ENCODE data around the gene PADI3. TPM values are rescaled to one million over a fixed set of nuclear protein-coding genes. Genes with fewer than 3 reads are reported as not detected.
A peak's percentile ranks its signal among the peaks of the same experiment; 100 is the strongest.

PADI3 gene
- total RNA-seq, 6 donors from 2014 or later = not detected

- WGBS, 2 donors = 41 to 43% methylated on average over 4 of the region's 4 CpGs
- Histone ChIP-seq H3K27me3 (no peaks in the 10 kb centered on the region), H3K36me3 (no peaks in the 10 kb centered on the region), H3K4me3 (no peak overlapping the region), H3K27ac (no peak overlapping the region), H3K9me3 (no peaks in the 10 kb centered on the region), H3K4me1 (no peaks in the 10 kb centered on the region)
- ATAC-seq (ENCODE audit: low FRiP score in 2 of 2) = no peak
- no peak for TF ChIP-seq POLR2AphosphoS5 (IDR thresholded peaks at IDR 0.05)
- no peak for TF ChIP-seq POLR2A (IDR thresholded peaks at IDR 0.05)
- TF ChIP-seq EP300 (IDR thresholded peaks at IDR 0.05) = no peak
- TF ChIP-seq, protein P1, sequence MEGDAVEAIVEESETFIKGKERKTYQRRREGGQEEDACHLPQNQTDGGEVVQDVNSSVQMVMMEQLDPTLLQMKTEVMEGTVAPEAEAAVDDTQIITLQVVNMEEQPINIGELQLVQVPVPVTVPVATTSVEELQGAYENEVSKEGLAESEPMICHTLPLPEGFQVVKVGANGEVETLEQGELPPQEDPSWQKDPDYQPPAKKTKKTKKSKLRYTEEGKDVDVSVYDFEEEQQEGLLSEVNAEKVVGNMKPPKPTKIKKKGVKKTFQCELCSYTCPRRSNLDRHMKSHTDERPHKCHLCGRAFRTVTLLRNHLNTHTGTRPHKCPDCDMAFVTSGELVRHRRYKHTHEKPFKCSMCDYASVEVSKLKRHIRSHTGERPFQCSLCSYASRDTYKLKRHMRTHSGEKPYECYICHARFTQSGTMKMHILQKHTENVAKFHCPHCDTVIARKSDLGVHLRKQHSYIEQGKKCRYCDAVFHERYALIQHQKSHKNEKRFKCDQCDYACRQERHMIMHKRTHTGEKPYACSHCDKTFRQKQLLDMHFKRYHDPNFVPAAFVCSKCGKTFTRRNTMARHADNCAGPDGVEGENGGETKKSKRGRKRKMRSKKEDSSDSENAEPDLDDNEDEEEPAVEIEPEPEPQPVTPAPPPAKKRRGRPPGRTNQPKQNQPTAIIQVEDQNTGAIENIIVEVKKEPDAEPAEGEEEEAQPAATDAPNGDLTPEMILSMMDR (IDR thresholded peaks at IDR 0.05) = no peak
- DNase-seq = no peak
Observed at GRCh38 chr1:17272646-17273045, 23.7 kb downstream of the PADI3 start.

- no peak for TF ChIP-seq EP300 (IDR thresholded peaks at IDR 0.05)
- TF ChIP-seq POLR2A (IDR thresholded peaks at IDR 0.05) = no peak
- TF ChIP-seq, protein P1 (IDR thresholded peaks at IDR 0.05) = no peak
- no peak for TF ChIP-seq POLR2AphosphoS5 (IDR thresholded peaks at IDR 0.05)
- WGBS, 2 donors = 72 to 78% methylated on average over 13 of the region's 13 CpGs
- DNase-seq (no peak), ATAC-seq (ENCODE audit: low FRiP score in 2 of 2) (no peak)
- Histone ChIP-seq H3K27ac (no peak overlapping the region), H3K36me3 (no peaks in the 10 kb centered on the region), H3K4me3 (no peak overlapping the region), H3K4me1 (no peaks in the 10 kb centered on the region), H3K9me3 (no peaks in the 10 kb centered on the region), H3K27me3 (no peaks in the 10 kb centered on the region)
Observed at GRCh38 chr1:17273096-17273495, 24.2 kb downstream of the PADI3 start.

GRCh38 chr1:17274186-17275170 is 25.6 kb downstream of the PADI3 start:
- WGBS, 2 donors = 57 to 73% methylated on average over 8 to 15 of the region's 15 CpGs
- Histone ChIP-seq H3K9me3 (no peaks in the 10 kb centered on the region), H3K4me3 (no peak overlapping the region), H3K4me1 (no peaks in the 10 kb centered on the region), H3K27ac (no peak overlapping the region), H3K36me3 (no peaks in the 10 kb centered on the region), H3K27me3 (no peaks in the 10 kb centered on the region)
- TF ChIP-seq EP300 (IDR thresholded peaks at IDR 0.05) = no peak
- TF ChIP-seq, protein P1 (IDR thresholded peaks at IDR 0.05) = peak; percentile 22 to 53 (median 47)
- no peak for TF ChIP-seq POLR2AphosphoS5 (IDR thresholded peaks at IDR 0.05)
- TF ChIP-seq POLR2A (IDR thresholded peaks at IDR 0.05) = no peak
- peak in 1 of 2 donors; percentile 57 for DNase-seq
- ATAC-seq (ENCODE audit: low FRiP score in 2 of 2) = peak in 1 of 2 donors; percentile 62

DNA sequence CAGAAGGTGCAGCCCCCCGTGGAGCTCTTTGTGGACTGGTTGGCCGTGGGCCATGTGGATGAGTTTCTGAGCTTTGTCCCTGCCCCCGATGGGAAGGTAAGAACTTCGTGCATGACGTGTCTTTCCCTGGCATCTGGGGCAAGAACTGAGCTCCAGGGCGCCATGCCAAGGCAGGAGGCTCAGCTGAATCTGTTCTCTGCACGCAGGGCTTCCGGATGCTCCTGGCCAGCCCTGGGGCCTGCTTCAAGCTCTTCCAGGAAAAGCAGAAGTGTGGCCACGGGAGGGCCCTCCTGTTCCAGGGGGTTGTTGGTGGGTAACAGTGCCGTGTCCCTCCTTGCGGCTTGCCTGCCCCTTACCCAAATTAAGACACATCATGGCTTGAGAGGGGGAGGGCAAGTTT is 27.7 kb downstream of the PADI3 start:
- 52 to 66% methylated on average over 7 to 11 of the region's 11 CpGs for WGBS, 2 donors

DNA sequence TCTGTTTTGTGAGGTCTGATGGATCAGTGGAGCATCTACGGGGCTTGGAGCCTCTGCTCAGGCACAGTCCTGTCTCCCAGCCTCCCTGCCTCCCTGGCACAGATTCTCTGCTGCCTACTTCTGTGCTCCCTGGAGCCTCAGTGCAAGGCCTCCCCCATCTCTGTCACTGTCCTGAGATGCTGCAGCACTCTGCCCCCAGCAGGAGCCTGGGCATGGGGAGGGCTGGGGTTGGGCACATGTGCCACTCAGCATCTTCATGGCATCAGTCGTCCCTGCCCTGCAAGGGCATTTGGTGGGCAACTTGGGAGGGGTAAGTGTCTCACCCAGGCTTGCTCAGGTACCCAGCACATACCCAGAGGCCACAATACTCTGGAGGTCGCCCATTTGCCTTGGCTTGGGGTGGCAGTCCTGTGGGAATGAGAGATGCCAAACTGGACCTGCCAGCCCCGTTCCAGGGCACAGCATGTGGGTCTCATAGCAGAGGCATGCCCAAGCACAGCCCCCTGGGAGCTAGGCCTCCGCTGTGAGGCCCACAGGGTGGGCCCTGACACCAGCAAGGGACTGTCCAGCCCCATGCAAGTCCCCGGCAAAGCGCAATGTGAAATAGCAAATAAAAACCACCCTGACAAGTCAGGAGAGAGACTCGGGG is 28.7 kb downstream of the PADI3 start:
- Histone ChIP-seq H3K9me3 (no peaks in the 10 kb centered on the region), H3K36me3 (no peaks in the 10 kb centered on the region), H3K4me3 (no peak overlapping the region), H3K27me3 (no peaks in the 10 kb centered on the region), H3K27ac (no peak overlapping the region), H3K4me1 (peaks cover 0 to 2% (median 0%) of the 10 kb centered on the region in 4 donors)
- no peak for DNase-seq
- no peak for ATAC-seq (ENCODE audit: low FRiP score in 2 of 2)
- no peak for TF ChIP-seq POLR2A (IDR thresholded peaks at IDR 0.05)
- TF ChIP-seq, protein P1 (IDR thresholded peaks at IDR 0.05) = no peak
- no peak for TF ChIP-seq POLR2AphosphoS5 (IDR thresholded peaks at IDR 0.05)
- no peak for TF ChIP-seq EP300 (IDR thresholded peaks at IDR 0.05)
- 74 to 85% methylated on average over 7 to 8 of the region's 8 CpGs for WGBS, 2 donors

More for the DNA sequence above, 27.7 kb downstream of the PADI3 start:
- Histone ChIP-seq H3K27ac (no peak overlapping the region), H3K36me3 (no peaks in the 10 kb centered on the region), H3K4me1 (peaks cover 0 to 1% (median 0%) of the 10 kb centered on the region in 4 donors), H3K9me3 (no peaks in the 10 kb centered on the region), H3K4me3 (no peak overlapping the region), H3K27me3 (no peaks in the 10 kb centered on the region)
- ATAC-seq (ENCODE audit: low FRiP score in 2 of 2) = no peak
- DNase-seq = peak in 1 of 2 donors; percentile 62
- TF ChIP-seq EP300 (IDR thresholded peaks at IDR 0.05) = no peak
